ENCODE results near the gene AFF3. TPM values are rescaled to one million over a fixed set of nuclear protein-coding genes. Genes with fewer than 3 reads are reported as not detected.

Gene AFF3
- total RNA-seq, 1 experiment from 2014 or later, result 0.22 TPM

- no peak overlapping the region for H3K14ac ChIP-seq (ENCODE audit: insufficient read depth, low read length)
- no peaks in the 10 kb centered on the region for H3K27me3 ChIP-seq (ENCODE audit: insufficient read depth, low read length)
- H2BK15ac ChIP-seq (ENCODE audit: low read depth, low read length), result no peak overlapping the region
- H3K9ac ChIP-seq (ENCODE audit: extremely low read depth, insufficient read length, low read length), result no peak overlapping the region
- no peak overlapping the region for H3K4me2 ChIP-seq (ENCODE audit: insufficient read depth, insufficient read length, low read length)
- Mint-ChIP-seq H3K27ac (no peak overlapping the region), H3K36me3 (ENCODE audit: insufficient read depth in 1 of 3, low read depth in 3 of 3) (no peaks in the 10 kb centered on the region), H3K4me1 (peaks cover 0 to 2% of the 10 kb centered on the region in 2 experiments; a peak in 1 of 4 replicates), H3K4me3 (no peak overlapping the region), H3K27me3 (ENCODE audit: low read depth) (no peaks in the 10 kb centered on the region), H3K9me3 (no peaks in the 10 kb centered on the region)
- H4K91ac ChIP-seq (ENCODE audit: insufficient read length, low read depth, low read length), result no peak overlapping the region
- H4K5ac ChIP-seq (ENCODE audit: insufficient read length, low read depth, low read length), result no peak overlapping the region
- no peak overlapping the region for H2BK5ac ChIP-seq (ENCODE audit: insufficient read length, low read length)
- H2AK5ac ChIP-seq (ENCODE audit: insufficient read length, low read length), result no peak overlapping the region
- no peak overlapping the region for H2BK12ac ChIP-seq (ENCODE audit: insufficient read length, low read depth, low read length)
- no peak overlapping the region for H3K4ac ChIP-seq (ENCODE audit: low read depth, low read length)
- no peaks in the 10 kb centered on the region for H3K79me2 ChIP-seq (ENCODE audit: insufficient read depth, low read length)
- H3K23ac ChIP-seq (ENCODE audit: insufficient read length, low read depth, low read length), result no peak overlapping the region
- H3T11ph ChIP-seq (ENCODE audit: low read length), result no peak overlapping the region
- H3K9me3 ChIP-seq (ENCODE audit: control insufficient read depth, low read depth, low read length), result no peaks in the 10 kb centered on the region
- H4K20me1 ChIP-seq (ENCODE audit: control insufficient read depth, insufficient read depth, insufficient read length), result no peaks in the 10 kb centered on the region
- no peak overlapping the region for H3K27ac ChIP-seq (ENCODE audit: insufficient read length, low read depth, low read length)
- DNase-seq, result no peak
- no peak overlapping the region for H3K56ac ChIP-seq (ENCODE audit: insufficient read length, low read depth, low read length)
- no peak overlapping the region for H2BK120ac ChIP-seq (ENCODE audit: low read depth, low read length, poor library complexity, severe bottlenecking)
- H3K23me2 ChIP-seq (ENCODE audit: insufficient read length, low read depth, low read length, poor library complexity, severe bottlenecking), result no peaks in the 10 kb centered on the region
- no CpG with 5 or more reads among the region's 7 CpGs for WGBS (ENCODE audit: extremely low coverage, insufficient read length, low lambda C conversion rate)
- H3K4me1 ChIP-seq (ENCODE audit: insufficient read depth, low read length), result no peaks in the 10 kb centered on the region
- no peak overlapping the region for H2BK20ac ChIP-seq (ENCODE audit: low read depth, low read length, poor library complexity, severe bottlenecking)
- no peak overlapping the region for H3K18ac ChIP-seq (ENCODE audit: insufficient read length, low read depth, low read length)
- no peak for TF ChIP-seq CTCF (conservative IDR thresholded peaks at IDR 0.05)
- no peak overlapping the region for H4K8ac ChIP-seq (replicated peaks; ENCODE audit: insufficient read length, low read depth, low read length)
- H2AFZ ChIP-seq (ENCODE audit: low read length), result no peak overlapping the region
- H3K79me1 ChIP-seq (ENCODE audit: insufficient read depth, low read depth, low read length, poor library complexity, severe bottlenecking), result no peaks in the 10 kb centered on the region
Observed at GRCh38 chr2:99507937-99508818, 634.2 kb downstream of the AFF3 start.
